IMR-90 (cell line): Measurements from ENCODE around the gene FNDC1.

Experiments
- CEBPB ChIP-seq: IDR thresholded peaks from 2 replicates; pipeline ENCODE4 v1.6.1; 2012; ENCODE audit warnings: low read depth, low read length, improper control_type of control experiment
- CTCF ChIP-seq: conservative IDR thresholded peaks from 2 replicates; pipeline ENCODE4 v1.5.1; 2012; ENCODE audit warnings: mild to moderate bottlenecking, low read depth, low read length, improper control_type of control experiment
- ELK1 ChIP-seq: fragments of 150-350 bp; IDR thresholded peaks from 2 replicates; pipeline ENCODE4 v1.6.1; 2016; ENCODE audit warnings: low read depth, mild to moderate bottlenecking, low read length, moderate library complexity, borderline replicate concordance
- MAFK ChIP-seq: IDR thresholded peaks from 2 replicates; pipeline ENCODE4 v1.6.1; 2012; ENCODE audit warnings: low read depth, low read length, improper control_type of control experiment
- RAD21 ChIP-seq: IDR thresholded peaks from 2 replicates; pipeline ENCODE4 v1.6.1; 2012; ENCODE audit warnings: low read length, improper control_type of control experiment
- RFX5 ChIP-seq: IDR thresholded peaks from 2 replicates; pipeline ENCODE4 v1.8.0; 2012; ENCODE audit warnings: low read depth, mild to moderate bottlenecking, low read length, moderate library complexity

DNA sequence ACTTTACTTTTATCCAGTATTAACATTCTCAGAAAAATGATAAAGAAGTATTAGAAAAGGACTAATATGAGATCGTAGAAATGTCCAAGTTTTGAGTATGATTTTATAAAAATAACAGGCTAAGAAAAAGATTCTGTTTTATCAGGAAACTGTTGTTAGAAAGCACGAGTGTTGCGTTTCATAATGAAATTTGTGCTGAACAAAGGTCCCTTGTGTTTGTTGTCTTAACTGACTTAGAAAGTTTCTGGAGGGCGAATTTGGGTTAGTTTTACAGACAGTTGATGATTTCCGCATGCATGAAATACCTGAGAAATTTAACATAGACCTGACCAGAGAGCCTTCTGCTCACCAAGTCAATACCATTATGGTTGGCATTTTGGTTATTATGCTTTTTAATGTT is 136.0 kb downstream of the FNDC1 start:
- TF ChIP-seq CTCF (no peak), CEBPB (no peak), MAFK (no peak), RAD21 (no peak), ELK1 (no peak), RFX5 (no peak)
